Ovary (tissue), 9 donors: ENCODE measurements around the gene RIC8B. TPM values are rescaled to one million over a fixed set of nuclear protein-coding genes. Genes with fewer than 3 reads are reported as not detected.

ENCODE experiments used
- DNase-seq, 5 donors: peaks; one replicate each; pipeline ENCODE4 v3.0.0-alpha.2; 2019 to 2020
- H3K27ac ChIP-seq, 2 donors: fragments of 200-600 bp; one replicate each; pipeline versions ENCODE4 v1.5.1 to v1.8.0; 2019 to 2022
- H3K27me3 ChIP-seq: fragments of 200-600 bp; one replicate; pipeline ENCODE4 v1.8.0; 2022
- H3K36me3 ChIP-seq: fragments of 200-600 bp; sonication (generic); one replicate; pipeline ENCODE4 v1.5.1; 2019
- H3K4me1 ChIP-seq: one replicate; pipeline ENCODE4 v1.8.1; 2013; ENCODE audit warnings: mild to moderate bottlenecking, moderate library complexity; ENCODE audit not compliant: insufficient read depth
- H3K4me3 ChIP-seq: fragments of 200-600 bp; sonication (generic); one replicate; pipeline ENCODE4 v1.5.1; 2017
- H3K9me3 ChIP-seq, 2 donors: fragments of 200-600 bp in 1 of 2; sonication (generic) in 1 of 2; one replicate each; pipeline versions ENCODE4 v1.5.1 to v1.8.1; 2013 to 2019; ENCODE audit warnings: mild to moderate bottlenecking in 1 of 2, moderate library complexity in 1 of 2
- CTCF ChIP-seq, 3 donors: fragments of 450-650 bp in 2 of 3; fragments of 200-600 bp in 1 of 3; IDR thresholded peaks; one replicate each; pipeline versions ENCODE4 v1.5.1 to v1.8.0; 2016 to 2022; ENCODE audit warnings: antibody characterized with exemption in 3 of 3, mild to moderate bottlenecking in 1 of 3
- EP300 ChIP-seq: sonication (generic); formaldehyde crosslinking; IDR thresholded peaks from one replicate; pipeline ENCODE4 v1.6.1; 2017; ENCODE audit warnings: antibody characterized with exemption
- POLR2A ChIP-seq: fragments of 450-650 bp; IDR thresholded peaks from one replicate; pipeline ENCODE4 v1.6.1; 2017; ENCODE audit warnings: antibody characterized with exemption, mild to moderate bottlenecking, moderate library complexity
- WGBS, 3 donors: extraction: QIAGEN DNeasy Blood & Tissue Kit in 1 of 3; methylation state at CpG; one replicate each; pipeline versions ENCODE4 v1.1.5 to v1.1.7; 2013 to 2017; 5-methylcytosine and 5-hydroxymethylcytosine counted together
- intact Hi-C, 4 donors: fragments of 100-400 bp; cut with DNase I; formaldehyde crosslinking; loops; one replicate each; pipeline versions ENCODE4 v1.11.0 to v1.15.1; 2022 to 2023
- polyA plus RNA-seq, 2 donors: library from polyadenylated mRNA; stranded (reverse); fragments of 200-250 nt in 1 of 2; fragments of 350-450 nt in 1 of 2; fragmentation: Illumina TruSeq in 1 of 2; extraction: RNeasy Lipid Tissue Mini Kit (QIAGEN cat#74804) in 1 of 2; gene quantifications; one replicate each; pipeline ENCODE4 v1.2.3, GENCODE V29; 2013 to 2014
- total RNA-seq, 7 donors: library from RNA; depleted of rRNA in 2 of 7; stranded (reverse); fragments of >200 nt in 2 of 7; fragmentation: NEBNext Ultra II Directional in 3 of 7; extraction: Animal tissue kit (Norgen Biotek cat#: 25700) in 3 of 7; gene quantifications; one replicate each; pipeline versions ENCODE4 v1.1.0 to v1.2.4, GENCODE V29; 2016 to 2023
- donor health status: DM: no; HTN: no; CAD: no; lungs with moderate emphysema.
- donor health status: DM: no; HTN: no; CAD: no.
- donor health status: Bipolar disorder and iron deficiency.
- donor health status: DM: yes; HTN: yes; CAD: no.
- donor health status: DM: no; HTN: no; CAD: no.
- donor health status: DM: yes; HTN: yes; CAD: no.

The RIC8B gene
- total and polyA plus RNA-seq, 9 donors = 6.9 to 26.7 (median 16.3) TPM

- H3K27ac ChIP-seq = no peak overlapping the region
- no peaks in the 10 kb centered on the region for H3K9me3 ChIP-seq
- intact Hi-C loops = loop anchor here in 1 of 4 donors (10.0 kb wide), 1 partner anchor 345 kb away; no protein-coding TSS in a partner anchor
- WGBS, 3 donors = 78 to 80% (median 79%) methylated on average over 7 of the region's 7 CpGs
- no peaks in the 10 kb centered on the region for H3K36me3 ChIP-seq
- no peak for DNase-seq
- peaks cover 3% of the 10 kb centered on the region for H3K4me1 ChIP-seq
- TF ChIP-seq CTCF (IDR thresholded peaks at IDR 0.05) (no peak), EP300 (no peak), POLR2A (no peak)
- H3K4me3 ChIP-seq = no peak overlapping the region
- no peaks in the 10 kb centered on the region for H3K27me3 ChIP-seq
Measured at GRCh38 chr12:106759526-106760183, 14.8 kb upstream of the RIC8B start.

- TF ChIP-seq CTCF (IDR thresholded peaks at IDR 0.05) (no peak), POLR2A (no peak), EP300 (no peak)
- 27 to 34% (median 29%) methylated on average over 2 of the region's 2 CpGs for WGBS, 3 donors
- Histone ChIP-seq H3K27me3 (no peaks in the 10 kb centered on the region), H3K36me3 (no peaks in the 10 kb centered on the region), H3K4me3 (no peak overlapping the region), H3K4me1 (peaks cover 5% of the 10 kb centered on the region), H3K9me3 (no peaks in the 10 kb centered on the region), H3K27ac (no peak overlapping the region)
- intact Hi-C loops = loop anchor here in 1 of 4 donors (10.0 kb wide), 1 partner anchor 345 kb away; no protein-coding TSS in a partner anchor
- no peak for DNase-seq
Measured at GRCh38 chr12:106760184-106760531, 14.3 kb upstream of the RIC8B start.

GRCh38 chr12:106764220-106764619, 10.3 kb upstream of the RIC8B start:
- Histone ChIP-seq H3K4me1 (peaks cover 16% of the 10 kb centered on the region), H3K36me3 (no peaks in the 10 kb centered on the region), H3K4me3 (no peak overlapping the region), H3K27me3 (no peaks in the 10 kb centered on the region), H3K9me3 (no peaks in the 10 kb centered on the region), H3K27ac (no peak overlapping the region)
- DNase-seq = no peak
- intact Hi-C loops = loop anchor here in 1 of 4 donors (10.0 kb wide), 1 partner anchor 349 kb away; no protein-coding TSS in a partner anchor
- TF ChIP-seq EP300 (no peak), POLR2A (no peak), CTCF (IDR thresholded peaks at IDR 0.05) (no peak)

GRCh38 chr12:106764738-106765137, 9.7 kb upstream of the RIC8B start:
- Histone ChIP-seq H3K27ac (no peak overlapping the region), H3K27me3 (no peaks in the 10 kb centered on the region), H3K36me3 (no peaks in the 10 kb centered on the region), H3K9me3 (no peaks in the 10 kb centered on the region), H3K4me3 (no peak overlapping the region), H3K4me1 (peaks cover 16% of the 10 kb centered on the region)
- intact Hi-C loops = loop anchor here in 1 of 4 donors (10.0 kb wide), 1 partner anchor 350 kb away; no protein-coding TSS in a partner anchor
- no peak for TF ChIP-seq POLR2A
- TF ChIP-seq EP300 = no peak
- no peak for TF ChIP-seq CTCF (IDR thresholded peaks at IDR 0.05)
- DNase-seq = peak in 4 of 5 donors; percentile 33 to 44 (median 37)
- WGBS, 3 donors = 75 to 84% (median 77%) methylated on average over 3 of the region's 3 CpGs
